IMR-90 (cell line): ENCODE data around the gene CEP83. TPM values are rescaled to one million over a fixed set of nuclear protein-coding genes. Genes with fewer than 3 reads are reported as not detected.

Source experiments
- ATAC-seq: fragments of 200-7000 bp; cut with Tn5 transposase; 2 replicates; pipeline ENCODE4 v1.9.1; 2020; ENCODE audit warnings: low read depth, mild to moderate bottlenecking, moderate library complexity
- BruUV-seq: library from RNA; stranded (reverse); fragments of 400-500 nt; replicated peaks from 2 replicates; lab custom pipeline; 2021; lab: Mats Ljungman, UMichigan
- CTCF ChIA-PET: fragments of 300-600 bp; formaldehyde crosslinking; extraction: SDS; loops from one replicate; lab custom pipeline; 2021; ENCODE audit warnings: antibody characterized with exemption; lab: Yijun Ruan, JAX
- POLR2A ChIA-PET: fragments of 300-600 bp; sonication (Branson Sonifier 250); formaldehyde crosslinking; loops from one replicate; lab custom pipeline; 2022; ENCODE audit warnings: antibody characterized with exemption; ENCODE audit not compliant: unreplicated experiment; lab: Charles Lee
- DNase-seq: peaks from one replicate; pipeline ENCODE4 v3.0.0; 2013
- H2AFZ ChIP-seq: replicated peaks from 2 replicates; pipeline ENCODE3; 2013; ENCODE audit warnings: low read length, mild to moderate bottlenecking; ENCODE audit not compliant: poor library complexity
- H2AK5ac ChIP-seq: 2 replicates; pipeline ENCODE4 v1.6.1; 2013; ENCODE audit warnings: low read depth, low read length, inconsistent platforms
- H2AK9ac ChIP-seq: replicated peaks from 2 replicates; pipeline ENCODE3; 2013; ENCODE audit warnings: mild to moderate bottlenecking, low read depth, low read length, moderate library complexity; ENCODE audit not compliant: poor library complexity
- H2BK120ac ChIP-seq: 2 replicates; pipeline ENCODE4 v1.6.1; 2013; ENCODE audit warnings: low read depth, low read length, inconsistent platforms
- H2BK15ac ChIP-seq: 3 replicates; pipeline ENCODE4 v1.6.1; 2013; ENCODE audit warnings: low read depth, low read length, inconsistent platforms
- H2BK20ac ChIP-seq: 2 replicates; pipeline ENCODE4 v1.6.1; 2013; ENCODE audit warnings: low read depth, mild to moderate bottlenecking, inconsistent platforms, low read length, moderate library complexity
- H2BK5ac ChIP-seq: 2 replicates; pipeline ENCODE4 v1.6.1; 2013; ENCODE audit warnings: mild to moderate bottlenecking, low read depth, low read length, inconsistent platforms; ENCODE audit not compliant: poor library complexity, severe bottlenecking
- H3K14ac ChIP-seq: replicated peaks from 2 replicates; pipeline ENCODE4 v1.6.1; 2013; ENCODE audit warnings: low read depth, low read length, inconsistent platforms
- H3K18ac ChIP-seq: 2 replicates; pipeline ENCODE4 v1.6.1; 2013; ENCODE audit warnings: low read depth, low read length, control low read depth
- H3K23ac ChIP-seq: 2 replicates; pipeline ENCODE4 v1.6.1; 2013; ENCODE audit warnings: low read depth, low read length, inconsistent platforms
- H3K27ac ChIP-seq: 2 replicates; pipeline ENCODE4 v1.5.1; 2013; ENCODE audit warnings: mild to moderate bottlenecking, control low read depth, low read length; ENCODE audit not compliant: insufficient read depth
- H3K27me3 ChIP-seq: 2 replicates; pipeline ENCODE4 v1.6.1; 2013; ENCODE audit warnings: low read length; ENCODE audit not compliant: control insufficient read depth, insufficient read depth
- H3K36me3 ChIP-seq: 2 replicates; pipeline ENCODE4 v1.6.1; 2013; ENCODE audit warnings: low read length, mixed read lengths; ENCODE audit not compliant: control insufficient read depth, insufficient read depth
- H3K4ac ChIP-seq: 2 replicates; pipeline ENCODE4 v1.6.1; 2013; ENCODE audit warnings: low read depth, low read length, inconsistent platforms
- H3K4me1 ChIP-seq: 2 replicates; pipeline ENCODE4 v1.6.1; 2013; ENCODE audit warnings: low read length, mixed read lengths; ENCODE audit not compliant: control insufficient read depth, insufficient read depth
- H3K4me2 ChIP-seq: 2 replicates; pipeline ENCODE4 v1.6.1; 2013; ENCODE audit warnings: low read depth, mild to moderate bottlenecking, control low read depth, low read length, moderate library complexity
- H3K4me3 ChIP-seq: 2 replicates; pipeline ENCODE4 v1.5.1; 2013; ENCODE audit warnings: low read depth, mild to moderate bottlenecking, control low read depth, low read length, moderate library complexity; ENCODE audit not compliant: insufficient read depth
- H3K56ac ChIP-seq: 2 replicates; pipeline ENCODE4 v1.6.1; 2013; ENCODE audit warnings: low read length, inconsistent platforms; ENCODE audit not compliant: insufficient read depth; ENCODE audit errors: extremely low read depth
- H3K79me1 ChIP-seq, 2 experiments: 2 replicates each; pipeline ENCODE4 v1.6.1; 2013; ENCODE audit warnings: low read length in 2 of 2, inconsistent platforms in 1 of 2, low read depth in 1 of 2
- H3K9ac ChIP-seq: 2 replicates; pipeline ENCODE4 v1.6.1; 2013; ENCODE audit warnings: low read depth, low read length, control low read depth
- H3K9me1 ChIP-seq: 2 replicates; pipeline ENCODE4 v1.6.1; 2013; ENCODE audit warnings: low read length, inconsistent platforms; ENCODE audit not compliant: insufficient read depth
- H3K9me3 ChIP-seq: 2 replicates; pipeline ENCODE4 v1.6.1; 2013; ENCODE audit warnings: low read length; ENCODE audit not compliant: control insufficient read depth, insufficient read depth
- H4K20me1 ChIP-seq: 2 replicates; pipeline ENCODE4 v1.6.1; 2013; ENCODE audit warnings: low read length, inconsistent platforms; ENCODE audit not compliant: insufficient read depth
- H4K5ac ChIP-seq: 2 replicates; pipeline ENCODE4 v1.6.1; 2013; ENCODE audit warnings: mild to moderate bottlenecking, low read depth, low read length, control low read depth
- H4K8ac ChIP-seq, 2 experiments: 2 replicates each; pipeline ENCODE4 v1.6.1; 2013; ENCODE audit warnings: low read depth in 2 of 2, low read length in 2 of 2, control low read depth in 1 of 2, inconsistent platforms in 1 of 2
- H4K91ac ChIP-seq: 2 replicates; pipeline ENCODE4 v1.6.1; 2013; ENCODE audit warnings: low read depth, low read length, inconsistent platforms; ENCODE audit not compliant: insufficient read depth
- BHLHE40 ChIP-seq: fragments of 150-350 bp; IDR thresholded peaks from 2 replicates; pipeline ENCODE4 v1.6.1; 2016; ENCODE audit warnings: mild to moderate bottlenecking, low read depth, low read length
- CHD1 ChIP-seq: IDR thresholded peaks from 2 replicates; pipeline ENCODE4 v1.6.1; 2012; ENCODE audit warnings: low read depth, low read length, improper control_type of control experiment
- MAZ ChIP-seq: IDR thresholded peaks from 2 replicates; pipeline ENCODE4 v1.6.1; 2012; ENCODE audit warnings: low read depth, mild to moderate bottlenecking, low read length, improper control_type of control experiment, moderate library complexity, borderline replicate concordance
- RCOR1 ChIP-seq: IDR thresholded peaks from 2 replicates; pipeline ENCODE4 v1.6.1; 2012; ENCODE audit warnings: mild to moderate bottlenecking, low read length, improper control_type of control experiment; ENCODE audit not compliant: insufficient replicate concordance
- RFX5 ChIP-seq: IDR thresholded peaks from 2 replicates; pipeline ENCODE4 v1.8.0; 2012; ENCODE audit warnings: low read depth, mild to moderate bottlenecking, low read length, moderate library complexity
- WGBS, 2 experiments: methylation state at CpG; one replicate each; pipeline versions ENCODE4 v1.1.5 to v1.1.7; 2013; ENCODE audit warnings: missing lambda C conversion rate in 2 of 2; ENCODE audit not compliant: insufficient read length in 1 of 2; ENCODE audit errors: extremely low coverage in 2 of 2; 5-methylcytosine and 5-hydroxymethylcytosine counted together
- dilution Hi-C: fragments of 300-500 bp; cut with HindIII; formaldehyde crosslinking; loops from one replicate; pipeline ENCODE4 v1.14.3; 2018; ENCODE audit warnings: low sequenced_read_pairs; ENCODE audit not compliant: unreplicated experiment
- in situ Hi-C: fragments of 300-500 bp; cut with MboI; formaldehyde crosslinking; loops from 3 replicates; pipeline ENCODE4 v1.14.3; 2019; ENCODE audit warnings: low sequenced_read_pairs, inconsistent platforms, mixed read lengths
- intact Hi-C: fragments of 100-400 bp; cut with micrococcal nuclease; formaldehyde crosslinking; loops from 2 replicates; pipeline ENCODE4 v1.10.0; 2022
- polyA plus RNA-seq, 3 experiments: library from polyadenylated mRNA; depleted of rRNA; stranded (reverse); fragments of >200 nt; gene quantifications; 2 replicates each; pipeline ENCODE4 v1.2.3, GENCODE V29; 2012; ENCODE audit warnings: low replicate concordance in 1 of 3
- total RNA-seq: library from RNA; depleted of rRNA; stranded (reverse); fragments of >200 nt; gene quantifications from 2 replicates; pipeline ENCODE4 v1.2.3, GENCODE V29; 2012

CEP83 gene
- total and polyA plus RNA-seq, 2 of the 4 experiments (the other 2 are of a cell fraction), result 3.9 to 8.9 TPM

GRCh38 chr12:94265539-94265938 lies 194.1 kb downstream of the CEP83 start:
- Histone ChIP-seq H3K4ac (no peak overlapping the region), H2AFZ (no peak overlapping the region), H4K8ac (no peak overlapping the region), H2BK20ac (no peak overlapping the region), H3K4me1 (peaks cover 12% of the 10 kb centered on the region), H4K5ac (no peak overlapping the region), H3K9me3 (no peaks in the 10 kb centered on the region), H3K36me3 (no peaks in the 10 kb centered on the region), H3K79me1 (no peaks in the 10 kb centered on the region), H2BK5ac (no peak overlapping the region), H3K4me3 (no peak overlapping the region), H2BK120ac (no peak overlapping the region), H2AK5ac (no peak overlapping the region), H3K18ac (no peak overlapping the region), H3K27me3 (no peaks in the 10 kb centered on the region), H3K27ac (no peak overlapping the region), H2AK9ac (no peak overlapping the region), H2BK15ac (no peak overlapping the region), H3K14ac (no peak overlapping the region), H3K9ac (no peak overlapping the region), H3K9me1 (peaks cover 5% of the 10 kb centered on the region), H3K56ac (no peak overlapping the region), H3K4me2 (no peak overlapping the region), H3K23ac (no peak overlapping the region), H4K91ac (no peak overlapping the region), H4K20me1 (no peaks in the 10 kb centered on the region)
- no peak for TF ChIP-seq RFX5
- TF ChIP-seq MAZ, result no peak
- TF ChIP-seq BHLHE40, result no peak
- no peak for TF ChIP-seq CHD1
- TF ChIP-seq RCOR1, result no peak
- dilution Hi-C loops (no loop called here), intact Hi-C loops (loop anchor here (5.0 kb wide), 2 partner anchors 93 to 162 kb away; no protein-coding TSS in a partner anchor), in situ Hi-C loops (no loop called here)
- no TSS peak for BruUV-seq
- no peak for DNase-seq
- POLR2A ChIA-PET, result no interaction called here
- no CpG with 5 or more reads among the region's 7 CpGs for WGBS, 2 experiments
- CTCF ChIA-PET, result no interaction called here
- ATAC-seq, result no peak
